B cell (primary cell): Measurements from ENCODE around the gene CDKAL1.

Experiments
- CTCF ChIP-seq: fragments of 200-600 bp; IDR thresholded peaks from one replicate; pipeline ENCODE4 v1.8.0; 2022; ENCODE audit warnings: antibody characterized with exemption, mild to moderate bottlenecking
- EZH2 ChIP-seq: IDR thresholded peaks from 2 replicates; pipeline ENCODE4 v1.6.1; 2012; ENCODE audit warnings: borderline replicate concordance, low read depth, mild to moderate bottlenecking, moderate library complexity, low read length; ENCODE audit not compliant: insufficient read depth, poor library complexity, severe bottlenecking

- TF ChIP-seq CTCF (no peak), EZH2 (no peak)
These were observed 515.3 kb downstream of the CDKAL1 start for GRCh38 chr6:21049572-21049971.
